Body of pancreas (tissue), 4 donors: Measurements from ENCODE around the gene RFWD3. TPM values are rescaled to one million over a fixed set of nuclear protein-coding genes. Genes with fewer than 3 reads are reported as not detected.

Source experiments
- ATAC-seq: fragments of 150-250 bp; one replicate; pipeline ENCODE4 v1.9.1; 2016
- DNase-seq, 4 donors: peaks; one replicate each; pipeline ENCODE4 v3.0.0-alpha.2; 2019
- H3K27ac ChIP-seq, 4 donors: fragments of 200-600 bp; sonication (generic); 1 replicate in 3 of 4; 2 replicates in 1 of 4; pipeline versions ENCODE4 v1.5.1 to v1.6.1; 2016 to 2019; ENCODE audit warnings: mild to moderate bottlenecking in 1 of 4, mixed read lengths in 1 of 4, moderate library complexity in 1 of 4
- H3K27me3 ChIP-seq, 2 donors: fragments of 200-600 bp; sonication (generic); one replicate each; pipeline ENCODE4 v1.6.0; 2016; ENCODE audit warnings: mild to moderate bottlenecking in 1 of 2
- H3K36me3 ChIP-seq, 2 donors: fragments of 200-600 bp; sonication (generic); replicated peaks in 1 of 2; 2 replicates each; pipeline ENCODE4 v1.5.1; 2016; ENCODE audit warnings: low read depth in 2 of 2; ENCODE audit not compliant: insufficient read depth in 1 of 2
- H3K4me1 ChIP-seq: fragments of 200-600 bp; sonication (generic); one replicate; pipeline ENCODE4 v1.6.0; 2016
- H3K4me3 ChIP-seq, 2 donors: fragments of 200-600 bp; sonication (generic); 1 replicate in 1 of 2; 2 replicates in 1 of 2; pipeline ENCODE4 v1.5.1; 2016 to 2019
- H3K9me3 ChIP-seq, 3 donors: fragments of 200-600 bp; sonication (generic); 1 replicate in 2 of 3; 2 replicates in 1 of 3; pipeline ENCODE4 v1.5.1; 2016
- CTCF ChIP-seq, 7 experiments: fragments of 450-650 bp in 4 of 7; fragments of 200-600 bp in 3 of 7; sonication (generic) in 3 of 7; IDR thresholded peaks; one replicate each; pipeline ENCODE4 v1.5.1; 2016 to 2019; ENCODE audit warnings: antibody characterized with exemption in 7 of 7
- POLR2A ChIP-seq, 3 donors: fragments of 450-650 bp; IDR thresholded peaks; one replicate each; pipeline ENCODE4 v1.6.1; 2016; ENCODE audit warnings: antibody characterized with exemption in 3 of 3, mild to moderate bottlenecking in 2 of 3
- WGBS, 2 donors: methylation state at CpG; one replicate each; pipeline ENCODE4 v1.1.5; 2017; 5-methylcytosine and 5-hydroxymethylcytosine counted together
- intact Hi-C: fragments of 100-400 bp; cut with DNase I; formaldehyde crosslinking; loops from one replicate; pipeline ENCODE4 v1.15.1; 2023
- total RNA-seq, 2 donors: library from RNA; depleted of rRNA; stranded (reverse); fragments of >200 nt; gene quantifications; one replicate each; pipeline ENCODE4 v1.1.0, GENCODE V29; 2016

RFWD3 gene
- total RNA-seq, 2 donors from 2014 or later = 10.5 to 12.2 TPM

GRCh38 chr16:74601126-74601871 is 65.4 kb downstream of the RFWD3 start:
- Histone ChIP-seq H3K27me3 (no peaks in the 10 kb centered on the region), H3K27ac (no peak overlapping the region), H3K4me3 (no peak overlapping the region), H3K36me3 (no peaks in the 10 kb centered on the region), H3K4me1 (peaks cover 53% of the 10 kb centered on the region), H3K9me3 (no peaks in the 10 kb centered on the region)
- no peak for ATAC-seq
- 55% methylated on average over 9 of the region's 9 CpGs for WGBS, 2 donors
- DNase-seq = no peak
- intact Hi-C loops = no loop called here
- TF ChIP-seq CTCF (IDR thresholded peaks at IDR 0.05) (no peak), POLR2A (IDR thresholded peaks at IDR 0.05) (no peak)

GRCh38 chr16:74596586-74596985 is 70.1 kb downstream of the RFWD3 start:
- WGBS, 2 donors = 71 to 89% methylated on average over 2 of the region's 2 CpGs
- DNase-seq = no peak
- TF ChIP-seq POLR2A (IDR thresholded peaks at IDR 0.05) (no peak), CTCF (IDR thresholded peaks at IDR 0.05) (no peak)
- ATAC-seq = no peak
- no peak overlapping the region for H3K4me3 ChIP-seq
- H3K9me3 ChIP-seq = no peaks in the 10 kb centered on the region
- no peaks in the 10 kb centered on the region for H3K36me3 ChIP-seq
- peaks cover 19% of the 10 kb centered on the region for H3K4me1 ChIP-seq
- H3K27me3 ChIP-seq = no peaks in the 10 kb centered on the region
- H3K27ac ChIP-seq = no peak overlapping the region
- intact Hi-C loops = no loop called here

- Histone ChIP-seq H3K4me1 (peaks cover 10% of the 10 kb centered on the region), H3K36me3 (no peaks in the 10 kb centered on the region), H3K27ac (no peak overlapping the region), H3K4me3 (no peak overlapping the region), H3K9me3 (no peaks in the 10 kb centered on the region), H3K27me3 (no peaks in the 10 kb centered on the region)
- TF ChIP-seq CTCF (IDR thresholded peaks at IDR 0.05) (no peak), POLR2A (IDR thresholded peaks at IDR 0.05) (no peak)
- ATAC-seq = no peak
- 79 to 84% methylated on average over 3 of the region's 3 CpGs for WGBS, 2 donors
- intact Hi-C loops = no loop called here
- no peak for DNase-seq
These were observed 73.8 kb downstream of the RFWD3 start for GRCh38 chr16:74592847-74593246.

- Histone ChIP-seq H3K36me3 (no peaks in the 10 kb centered on the region), H3K4me1 (peaks cover 10% of the 10 kb centered on the region), H3K27ac (peak overlapping the region in 1 of 4 donors; percentile 10), H3K9me3 (no peaks in the 10 kb centered on the region), H3K4me3 (no peak overlapping the region), H3K27me3 (no peaks in the 10 kb centered on the region)
- ATAC-seq (no peak), DNase-seq (no peak)
- intact Hi-C loops = no loop called here
- 65 to 66% methylated on average over 7 to 9 of the region's 9 CpGs for WGBS, 2 donors
- no peak for TF ChIP-seq POLR2A (IDR thresholded peaks at IDR 0.05)
These were observed 74.6 kb downstream of the RFWD3 start for GRCh38 chr16:74591876-74592650.

- Histone ChIP-seq H3K36me3 (no peaks in the 10 kb centered on the region), H3K9me3 (no peaks in the 10 kb centered on the region), H3K4me1 (peaks cover 6% of the 10 kb centered on the region), H3K27me3 (no peaks in the 10 kb centered on the region), H3K27ac (no peak overlapping the region), H3K4me3 (no peak overlapping the region)
- TF ChIP-seq POLR2A (IDR thresholded peaks at IDR 0.05) (no peak), CTCF (IDR thresholded peaks at IDR 0.05) (no peak)
- intact Hi-C loops = no loop called here
- no peak for DNase-seq
- no peak for ATAC-seq
- WGBS, 2 donors = 55 to 75% methylated on average over 6 of the region's 6 CpGs
These were observed 79.7 kb downstream of the RFWD3 start for GRCh38 chr16:74586948-74587347.
